H9 (cell line): ENCODE measurements around the gene GNPNAT1. TPM values are rescaled to one million over a fixed set of nuclear protein-coding genes. Genes with fewer than 3 reads are reported as not detected.

Source experiments
- DNase-seq: peaks from one replicate; pipeline ENCODE4 v3.0.0-alpha.2; 2017
- H2AFZ ChIP-seq: one replicate; pipeline ENCODE4 v1.6.1; 2013; ENCODE audit warnings: mild to moderate bottlenecking, low read length, control low read depth, moderate library complexity
- H2AK5ac ChIP-seq: 2 replicates; pipeline ENCODE4 v1.6.1; 2013; ENCODE audit warnings: low read length, control low read depth, mixed read lengths; ENCODE audit not compliant: insufficient read length
- H2BK120ac ChIP-seq: one replicate; pipeline ENCODE4 v1.6.1; 2013; ENCODE audit warnings: low read depth, mild to moderate bottlenecking, low read length, control low read depth, inconsistent platforms; ENCODE audit not compliant: poor library complexity, severe bottlenecking
- H2BK12ac ChIP-seq: 2 replicates; pipeline ENCODE4 v1.6.1; 2013; ENCODE audit warnings: low read length, control low read depth, mixed read lengths, low read depth; ENCODE audit not compliant: insufficient read length
- H2BK15ac ChIP-seq: 2 replicates; pipeline ENCODE4 v1.6.1; 2013; ENCODE audit warnings: low read depth, low read length, control low read depth
- H2BK20ac ChIP-seq: one replicate; pipeline ENCODE4 v1.6.1; 2013; ENCODE audit warnings: low read depth, mild to moderate bottlenecking, low read length, control low read depth, inconsistent platforms; ENCODE audit not compliant: poor library complexity, severe bottlenecking
- H2BK5ac ChIP-seq: 2 replicates; pipeline ENCODE4 v1.6.1; 2013; ENCODE audit warnings: low read length, control low read depth, mixed read lengths; ENCODE audit not compliant: insufficient read length
- H3K14ac ChIP-seq: 2 replicates; pipeline ENCODE4 v1.6.1; 2013; ENCODE audit warnings: low read length, control low read depth; ENCODE audit not compliant: insufficient read depth
- H3K18ac ChIP-seq: 2 replicates; pipeline ENCODE4 v1.6.1; 2013; ENCODE audit warnings: low read depth, mild to moderate bottlenecking, mixed read lengths, low read length, control low read depth; ENCODE audit not compliant: insufficient read length
- H3K23ac ChIP-seq: 2 replicates; pipeline ENCODE4 v1.6.1; 2013; ENCODE audit warnings: low read length, control low read depth, mixed read lengths, low read depth; ENCODE audit not compliant: insufficient read length
- H3K23me2 ChIP-seq: 2 replicates; pipeline ENCODE4 v1.6.1; 2013; ENCODE audit warnings: low read depth, mild to moderate bottlenecking, mixed read lengths, low read length, control low read depth; ENCODE audit not compliant: insufficient read length, poor library complexity, severe bottlenecking
- H3K27ac ChIP-seq: 2 replicates; pipeline ENCODE4 v1.5.1; 2013; ENCODE audit warnings: low read length, control low read depth, mixed read lengths, low read depth; ENCODE audit not compliant: insufficient read length
- H3K27me3 ChIP-seq: 2 replicates; pipeline ENCODE4 v1.6.1; 2013; ENCODE audit warnings: low read length, control low read depth, inconsistent platforms; ENCODE audit not compliant: insufficient read depth
- H3K4ac ChIP-seq: 2 replicates; pipeline ENCODE4 v1.6.1; 2013; ENCODE audit warnings: low read depth, mild to moderate bottlenecking, control low read depth, inconsistent platforms, low read length, moderate library complexity
- H3K4me1 ChIP-seq: 2 replicates; pipeline ENCODE4 v1.6.1; 2013; ENCODE audit warnings: low read length, control low read depth, inconsistent platforms; ENCODE audit not compliant: insufficient read depth
- H3K4me2 ChIP-seq: 2 replicates; pipeline ENCODE4 v1.6.1; 2013; ENCODE audit warnings: low read length, control low read depth, mixed read lengths; ENCODE audit not compliant: insufficient read length, insufficient read depth
- H3K56ac ChIP-seq: 2 replicates; pipeline ENCODE4 v1.6.1; 2013; ENCODE audit warnings: low read depth, mild to moderate bottlenecking, mixed read lengths, low read length, control low read depth; ENCODE audit not compliant: insufficient read length
- H3K79me1 ChIP-seq: 2 replicates; pipeline ENCODE4 v1.6.1; 2013; ENCODE audit warnings: low read depth, mild to moderate bottlenecking, moderate library complexity, low read length, control low read depth, inconsistent platforms; ENCODE audit not compliant: insufficient read depth, poor library complexity, severe bottlenecking
- H3K79me2 ChIP-seq: 2 replicates; pipeline ENCODE4 v1.6.1; 2013; ENCODE audit warnings: low read length, control low read depth, inconsistent platforms; ENCODE audit not compliant: insufficient read depth
- H3K9ac ChIP-seq: 2 replicates; pipeline ENCODE4 v1.6.1; 2013; ENCODE audit warnings: low read length, control low read depth, mixed read lengths; ENCODE audit not compliant: insufficient read length; ENCODE audit errors: extremely low read depth
- H3K9me3 ChIP-seq: one replicate; pipeline ENCODE4 v1.6.1; 2013; ENCODE audit warnings: low read depth, low read length, inconsistent platforms; ENCODE audit not compliant: control insufficient read depth
- H3T11ph ChIP-seq: one replicate; pipeline ENCODE4 v1.6.1; 2013; ENCODE audit warnings: mild to moderate bottlenecking, low read length, control low read depth, inconsistent platforms
- H4K20me1 ChIP-seq: one replicate; pipeline ENCODE4 v1.6.1; 2013; ENCODE audit not compliant: control insufficient read depth, insufficient read length, insufficient read depth
- H4K5ac ChIP-seq: 2 replicates; pipeline ENCODE4 v1.6.1; 2013; ENCODE audit warnings: low read depth, mild to moderate bottlenecking, mixed read lengths, low read length, control low read depth; ENCODE audit not compliant: insufficient read length
- H4K8ac ChIP-seq: replicated peaks from 2 replicates; pipeline ENCODE4 v1.6.1; 2013; ENCODE audit warnings: low read length, control low read depth, mixed read lengths, low read depth; ENCODE audit not compliant: insufficient read length
- H4K91ac ChIP-seq: 2 replicates; pipeline ENCODE4 v1.6.1; 2013; ENCODE audit warnings: low read depth, mild to moderate bottlenecking, moderate library complexity, mixed read lengths, low read length, control low read depth; ENCODE audit not compliant: insufficient read length
- H3K27ac Mint-ChIP-seq, 3 experiments: 2 replicates in 2 of 3; 3 replicates in 1 of 3; pipeline ENCODE4 v1.8.0; 2020 to 2021; ENCODE audit warnings: mixed read lengths in 3 of 3, mild to moderate bottlenecking in 1 of 3, moderate library complexity in 1 of 3
- H3K27me3 Mint-ChIP-seq: 2 replicates; pipeline ENCODE4 v1.8.0; 2021; ENCODE audit warnings: low read depth, mild to moderate bottlenecking, moderate library complexity, mixed read lengths
- H3K36me3 Mint-ChIP-seq, 3 experiments: 2 replicates in 2 of 3; 3 replicates in 1 of 3; pipeline ENCODE4 v1.8.0; 2020 to 2021; ENCODE audit warnings: low read depth in 3 of 3, mixed read lengths in 3 of 3; ENCODE audit not compliant: insufficient read depth in 1 of 3
- H3K4me1 Mint-ChIP-seq, 2 experiments: 2 replicates each; pipeline ENCODE4 v1.8.0; 2020; ENCODE audit warnings: mixed read lengths in 2 of 2
- H3K4me3 Mint-ChIP-seq, 2 experiments: 2 replicates in 1 of 2; 3 replicates in 1 of 2; pipeline ENCODE4 v1.8.0; 2020 to 2021; ENCODE audit warnings: mild to moderate bottlenecking in 2 of 2, mixed read lengths in 2 of 2, moderate library complexity in 1 of 2
- H3K9me3 Mint-ChIP-seq, 2 experiments: 2 replicates in 1 of 2; 3 replicates in 1 of 2; pipeline ENCODE4 v1.8.0; 2020; ENCODE audit warnings: mild to moderate bottlenecking in 2 of 2, mixed read lengths in 2 of 2, moderate library complexity in 1 of 2
- CTCF ChIP-seq: fragments of 200-600 bp; sonication (generic); conservative IDR thresholded peaks from 3 replicates; pipeline ENCODE4 v1.8.0; 2021; ENCODE audit warnings: antibody characterized with exemption, mild to moderate bottlenecking
- WGBS: extraction: QIAGEN DNeasy Blood & Tissue Kit; methylation state at CpG from one replicate; pipeline ENCODE4 v1.1.7; 2013; ENCODE audit warnings: missing lambda C conversion rate, low lambda C conversion rate, mixed read lengths; ENCODE audit not compliant: insufficient read length; ENCODE audit errors: extremely low coverage; 5-methylcytosine and 5-hydroxymethylcytosine counted together
- total RNA-seq: library from RNA; stranded (reverse); gene quantifications from 2 replicates; pipeline ENCODE4 v1.2.1, GENCODE V29; 2021

Gene GNPNAT1
- total RNA-seq, 1 experiment from 2014 or later = 49.0 TPM

DNA sequence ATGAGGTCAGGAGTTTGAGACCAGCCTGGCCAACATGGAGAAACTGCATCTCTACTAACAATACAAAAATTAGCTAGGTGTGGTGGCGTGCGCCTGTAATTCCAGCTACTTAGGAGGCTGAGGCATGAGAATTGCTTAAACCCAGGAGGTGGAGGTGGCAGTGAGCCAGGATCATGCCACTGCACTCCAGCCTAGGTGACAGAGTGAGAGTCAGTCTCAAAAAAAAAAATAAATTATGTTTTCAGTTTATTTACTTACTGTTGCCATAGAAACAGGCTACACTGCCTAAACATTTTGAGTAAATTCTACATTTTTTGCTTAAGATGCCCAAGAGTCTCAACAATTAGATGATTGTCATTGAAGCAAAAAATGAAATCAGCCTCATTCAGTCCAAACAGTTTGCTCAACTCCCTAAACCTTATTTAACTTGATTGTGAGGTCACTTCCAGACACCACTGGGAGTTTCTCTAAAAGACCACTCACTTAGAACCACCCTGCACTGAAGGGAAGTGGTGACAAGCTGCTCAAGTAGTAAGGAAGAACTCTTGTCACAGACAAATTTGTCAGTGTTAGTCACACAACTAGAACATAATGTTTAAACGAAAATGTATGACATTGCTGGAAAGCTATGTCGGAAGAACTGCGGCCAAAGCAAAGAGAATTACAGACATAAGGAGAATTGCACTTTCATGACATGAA, 9.8 kb upstream of the GNPNAT1 start:
- H3K4me2 ChIP-seq = no peak overlapping the region
- no peak overlapping the region for H2BK120ac ChIP-seq
- Mint-ChIP-seq H3K27ac (no peak overlapping the region; a peak in 1 of 7 replicates), H3K4me3 (no peak overlapping the region), H3K4me1 (peaks cover 7% of the 10 kb centered on the region in 2 experiments; a peak in 3 of 4 replicates), H3K9me3 (peaks cover 2 to 3% of the 10 kb centered on the region in 2 experiments; a peak in 4 of 5 replicates), H3K27me3 (no peaks in the 10 kb centered on the region), H3K36me3 (no peaks in the 10 kb centered on the region)
- H3K56ac ChIP-seq = no peak overlapping the region
- H2BK12ac ChIP-seq = no peak overlapping the region
- no peak overlapping the region for H3K18ac ChIP-seq
- no peak overlapping the region for H4K5ac ChIP-seq
- no peak overlapping the region for H3K23ac ChIP-seq
- no peak overlapping the region for H3K27ac ChIP-seq
- no peaks in the 10 kb centered on the region for H3K4me1 ChIP-seq
- no peak overlapping the region for H3K14ac ChIP-seq
- WGBS = no CpG with 5 or more reads among the region's 5 CpGs
- H4K91ac ChIP-seq = no peak overlapping the region
- no peak overlapping the region for H2BK20ac ChIP-seq
- no peaks in the 10 kb centered on the region for H3K9me3 ChIP-seq
- no peaks in the 10 kb centered on the region for H3K23me2 ChIP-seq
- H2BK15ac ChIP-seq = no peak overlapping the region
- H3T11ph ChIP-seq = no peak overlapping the region
- DNase-seq = no peak
- no peaks in the 10 kb centered on the region for H4K20me1 ChIP-seq
- H3K79me1 ChIP-seq = no peaks in the 10 kb centered on the region
- H3K9ac ChIP-seq = no peak overlapping the region
- H4K8ac ChIP-seq = no peak overlapping the region
- H3K27me3 ChIP-seq = no peaks in the 10 kb centered on the region
- no peak overlapping the region for H3K4ac ChIP-seq
- no peak for TF ChIP-seq CTCF
- no peak overlapping the region for H2AFZ ChIP-seq
- H2AK5ac ChIP-seq = no peak overlapping the region
- no peaks in the 10 kb centered on the region for H3K79me2 ChIP-seq
- H2BK5ac ChIP-seq = no peak overlapping the region
